GM12873 (cell line): ENCODE results near the gene PTGDR2.
A peak's percentile ranks its signal among the peaks of the same experiment; 100 is the strongest.

Experiments
- TF ChIP-seq, protein P1 (sequence below): IDR thresholded peaks from 2 replicates; pipeline ENCODE4 v1.5.1; 2012; ENCODE audit warnings: low read depth, mild to moderate bottlenecking, moderate library complexity, low read length, control low read depth; ENCODE audit not compliant: insufficient read depth; ENCODE audit errors: missing control alignments

Gene PTGDR2

DNA sequence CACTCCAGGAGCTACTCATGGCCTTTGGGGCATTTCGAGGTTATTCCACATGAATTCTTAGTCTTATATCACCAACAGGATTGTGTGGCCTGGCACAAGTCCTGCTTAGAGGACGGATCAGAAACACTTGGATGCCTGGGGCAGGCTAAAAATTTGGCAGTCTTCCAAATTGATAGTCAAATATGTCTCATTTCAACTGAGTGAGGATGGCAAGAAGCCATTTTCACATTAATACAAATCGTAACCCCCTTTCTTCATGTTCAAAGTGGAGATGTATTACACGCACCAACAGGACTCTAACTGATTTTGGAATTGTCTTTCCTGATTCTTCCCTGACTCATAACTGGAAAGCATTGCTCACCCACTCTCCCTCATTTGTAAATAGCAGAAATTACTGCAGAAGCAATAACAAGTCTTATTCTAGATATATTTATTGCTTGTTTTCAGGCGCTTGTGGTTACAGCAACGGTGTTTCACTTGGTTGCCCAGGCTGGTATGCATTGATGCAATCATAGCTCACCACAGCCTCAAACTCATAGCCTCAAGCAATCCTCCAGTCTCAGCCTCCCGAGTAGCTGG, 24.2 kb downstream of the PTGDR2 start:
- TF ChIP-seq, protein P1, sequence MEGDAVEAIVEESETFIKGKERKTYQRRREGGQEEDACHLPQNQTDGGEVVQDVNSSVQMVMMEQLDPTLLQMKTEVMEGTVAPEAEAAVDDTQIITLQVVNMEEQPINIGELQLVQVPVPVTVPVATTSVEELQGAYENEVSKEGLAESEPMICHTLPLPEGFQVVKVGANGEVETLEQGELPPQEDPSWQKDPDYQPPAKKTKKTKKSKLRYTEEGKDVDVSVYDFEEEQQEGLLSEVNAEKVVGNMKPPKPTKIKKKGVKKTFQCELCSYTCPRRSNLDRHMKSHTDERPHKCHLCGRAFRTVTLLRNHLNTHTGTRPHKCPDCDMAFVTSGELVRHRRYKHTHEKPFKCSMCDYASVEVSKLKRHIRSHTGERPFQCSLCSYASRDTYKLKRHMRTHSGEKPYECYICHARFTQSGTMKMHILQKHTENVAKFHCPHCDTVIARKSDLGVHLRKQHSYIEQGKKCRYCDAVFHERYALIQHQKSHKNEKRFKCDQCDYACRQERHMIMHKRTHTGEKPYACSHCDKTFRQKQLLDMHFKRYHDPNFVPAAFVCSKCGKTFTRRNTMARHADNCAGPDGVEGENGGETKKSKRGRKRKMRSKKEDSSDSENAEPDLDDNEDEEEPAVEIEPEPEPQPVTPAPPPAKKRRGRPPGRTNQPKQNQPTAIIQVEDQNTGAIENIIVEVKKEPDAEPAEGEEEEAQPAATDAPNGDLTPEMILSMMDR, result no peak

DNA sequence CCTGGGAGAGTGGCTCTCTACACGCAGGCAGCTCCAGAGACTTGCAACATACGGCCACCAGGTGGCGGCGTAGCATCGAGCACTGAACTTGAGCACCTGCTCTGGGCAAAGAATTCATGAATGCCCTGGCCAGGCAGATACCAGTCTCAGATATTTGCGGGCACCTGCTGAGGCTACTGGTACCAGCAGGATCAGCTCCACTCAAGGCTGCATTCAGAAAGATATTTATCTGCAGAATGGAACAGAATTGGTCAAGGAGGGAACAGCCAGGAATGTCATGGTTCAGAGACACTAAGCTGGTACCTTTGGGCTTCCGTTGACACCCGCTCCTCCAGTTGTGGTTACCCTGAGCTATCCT, 24.6 kb downstream of the PTGDR2 start:
- TF ChIP-seq, protein P1, result peak; percentile 94

DNA sequence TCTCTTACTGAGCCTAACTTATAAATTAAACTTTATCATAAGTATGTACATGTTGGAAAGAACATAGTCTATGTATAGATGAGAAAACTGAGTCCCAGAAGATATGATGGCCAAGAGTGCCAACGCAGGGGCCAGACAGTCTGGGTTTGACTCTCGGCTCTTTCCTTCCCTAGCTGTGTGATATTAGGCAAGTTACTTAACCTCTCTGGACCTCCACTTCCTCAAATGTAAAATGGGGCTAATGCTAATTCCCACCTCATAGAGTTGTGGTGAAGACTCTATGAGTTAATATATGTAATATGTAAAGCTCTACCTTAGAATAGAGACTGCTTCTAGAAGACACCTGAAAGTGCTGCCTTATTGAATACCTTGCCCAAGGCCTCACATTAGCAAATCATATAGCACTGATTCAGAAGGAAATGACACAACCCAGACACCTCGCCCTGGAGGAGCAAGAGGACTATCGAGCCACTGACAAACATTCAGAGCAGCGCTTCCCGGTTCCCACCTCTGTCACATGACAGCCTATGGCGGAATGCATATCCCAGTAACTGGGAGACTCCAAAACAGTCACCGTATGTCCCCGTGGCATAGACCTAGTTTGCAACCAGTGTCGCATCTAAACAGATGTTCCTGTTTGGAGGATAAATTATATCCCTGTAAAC, 25.1 kb downstream of the PTGDR2 start:
- TF ChIP-seq, protein P1, result no peak

DNA sequence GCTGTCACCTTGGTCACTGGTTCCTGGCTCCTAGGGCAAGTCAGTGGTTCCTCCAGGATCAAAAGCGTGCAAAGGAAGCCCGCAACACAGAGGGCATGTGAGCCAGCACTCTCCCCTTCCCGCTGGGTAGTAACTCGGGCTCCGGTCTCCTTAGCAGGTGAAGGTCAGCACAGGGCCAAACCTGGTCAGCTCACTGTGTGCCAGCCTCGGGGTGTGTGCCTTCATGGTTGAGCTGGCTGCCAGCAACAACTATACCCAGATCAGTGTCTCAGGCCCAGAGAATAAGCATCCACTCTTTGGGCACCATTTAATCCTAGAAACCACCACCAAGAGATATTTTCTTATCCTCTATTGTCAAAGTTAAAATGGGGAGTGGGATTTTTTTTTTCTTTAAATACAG, 30.0 kb downstream of the PTGDR2 start:
- TF ChIP-seq, protein P1, result no peak

DNA sequence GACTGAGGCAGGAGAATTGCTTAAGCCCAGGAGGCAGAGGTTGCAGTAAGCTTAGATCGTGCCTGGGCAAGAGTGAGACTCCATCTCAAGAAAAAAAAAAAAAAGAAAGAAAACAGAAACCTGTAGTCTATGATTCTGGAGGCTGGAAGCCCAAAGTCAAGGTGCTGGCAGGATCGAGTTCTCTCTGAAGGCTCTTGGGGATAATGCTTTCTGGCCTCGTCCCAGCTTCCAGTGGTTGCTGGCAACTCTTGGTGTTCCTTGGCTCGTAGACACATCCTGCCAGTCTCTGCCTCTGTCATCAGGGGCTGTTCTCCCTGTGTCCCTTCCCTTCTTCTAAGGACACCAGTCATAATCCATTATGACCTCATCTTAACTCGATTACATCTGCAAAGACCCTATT, 30.6 kb downstream of the PTGDR2 start:
- TF ChIP-seq, protein P1, result no peak

DNA sequence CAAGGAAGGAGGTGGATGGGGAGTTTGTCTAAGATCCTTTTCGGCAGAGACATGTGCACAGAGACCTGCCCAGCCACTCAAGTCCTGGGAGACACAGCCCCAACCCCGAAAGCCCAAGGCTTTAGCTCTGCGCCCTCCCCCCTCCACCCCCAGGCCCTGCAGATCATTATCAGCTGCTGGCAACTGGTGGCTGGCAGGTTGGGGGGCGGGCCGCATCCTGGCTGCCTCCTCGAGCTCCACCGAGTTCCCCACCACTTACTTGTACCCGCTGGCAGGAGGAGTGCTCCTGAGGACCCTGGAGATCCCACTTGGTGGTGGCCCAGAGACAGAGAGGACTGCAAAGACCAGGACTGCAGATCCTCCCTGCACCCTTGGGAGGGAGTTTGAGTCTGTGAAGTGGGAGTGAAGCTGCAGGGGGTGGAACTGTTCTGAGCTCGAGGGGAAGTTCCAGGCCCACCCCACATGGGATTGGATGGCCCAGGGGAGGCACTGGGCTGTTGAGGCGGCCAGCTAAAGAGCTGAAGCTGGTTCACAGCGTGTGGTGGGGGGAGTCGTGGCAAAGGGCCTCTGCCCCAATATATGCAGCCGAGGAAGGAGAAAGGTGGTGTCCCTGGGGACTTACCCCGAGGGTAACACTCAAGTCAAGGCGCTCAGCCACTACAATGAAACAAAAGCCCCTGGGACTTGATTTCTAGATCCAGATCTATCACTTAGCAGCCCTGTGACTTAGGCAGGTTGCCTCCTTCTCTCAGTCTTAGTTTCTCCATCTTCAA, 33.7 kb downstream of the PTGDR2 start:
- TF ChIP-seq, protein P1, result no peak

DNA sequence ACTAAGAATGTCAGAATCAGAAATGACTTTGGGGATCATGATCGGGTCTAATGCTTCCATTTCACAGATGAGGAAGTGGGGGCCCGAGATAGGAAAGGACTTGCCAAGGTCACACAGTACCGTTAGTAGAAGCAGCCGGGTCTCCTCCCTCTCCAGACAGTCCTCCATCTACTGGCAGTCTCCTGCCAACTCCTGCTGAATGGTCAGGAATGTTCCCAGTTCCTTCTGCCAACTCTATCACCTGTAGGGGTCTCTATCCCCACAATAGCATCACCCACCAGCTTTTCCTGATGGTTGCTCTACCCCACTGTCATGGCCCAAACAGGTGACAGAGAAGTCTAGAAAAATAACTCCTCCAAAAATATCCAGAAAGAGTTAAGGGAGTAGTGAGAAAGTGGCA, 37.7 kb downstream of the PTGDR2 start:
- TF ChIP-seq, protein P1, result no peak
